HEK293T (cell line): ENCODE data around the gene ICA1.

Source experiments
- L3MBTL2 ChIP-seq: fragments of 450-650 bp; conservative IDR thresholded peaks from 2 replicates; pipeline ENCODE4 v1.6.1; 2016; ENCODE audit warnings: mild to moderate bottlenecking
- SP1 ChIP-seq: fragments of 450-650 bp; IDR thresholded peaks from 2 replicates; pipeline ENCODE4 v1.6.1; 2017
- TARDBP ChIP-seq: fragments of 450-650 bp; IDR thresholded peaks from 2 replicates; pipeline ENCODE4 v1.6.1; 2016

GRCh38 chr7:8227261-8227660 lies 34.7 kb downstream of the ICA1 start:
- TF ChIP-seq SP1: no peak
- no peak for TF ChIP-seq TARDBP
- TF ChIP-seq L3MBTL2: no peak
